C4-2B (cell line): ENCODE data around the gene TMEM88.

Experiments used
- CTCF ChIP-seq: fragments of 450-650 bp; conservative IDR thresholded peaks from 2 replicates; pipeline ENCODE4 v1.5.1; 2017; ENCODE audit warnings: mild to moderate bottlenecking
- ZFX ChIP-seq: fragments of 450-650 bp; IDR thresholded peaks from 2 replicates; pipeline ENCODE4 v1.6.1; 2017

DNA sequence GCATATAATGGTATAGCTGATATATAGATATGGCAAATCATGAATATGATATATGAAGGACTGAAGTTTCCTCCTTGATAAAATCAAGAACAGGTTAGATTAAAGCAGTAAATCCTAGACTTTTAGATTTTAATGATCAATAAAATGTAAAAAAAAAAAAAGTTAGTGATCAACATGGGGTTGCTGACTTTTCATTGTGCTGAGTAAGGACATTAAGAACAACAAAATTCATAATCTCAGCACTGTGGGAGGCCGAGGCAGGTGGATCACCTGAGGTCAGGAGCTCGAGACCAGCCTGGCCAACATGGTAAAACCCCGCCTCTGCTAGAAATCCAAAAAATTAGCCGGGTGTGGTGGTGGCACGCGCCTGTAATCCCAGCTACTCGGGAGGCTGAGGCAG, 23.4 kb downstream of the TMEM88 start:
- no peak for TF ChIP-seq CTCF
- no peak for TF ChIP-seq ZFX
